Measurements from ENCODE around the gene PRKN.

PRKN gene

GRCh38 chr6:161410736-161411135 is 1316.8 kb downstream of the PRKN start:
- H3K27ac ChIP-seq: no peak overlapping the region
- DNase-seq (ENCODE audit: low read depth, low spot score): no peak

GRCh38 chr6:161410076-161410475 is 1317.5 kb downstream of the PRKN start:
- DNase-seq (ENCODE audit: low read depth, low spot score): no peak
- H3K27ac ChIP-seq: no peak overlapping the region

- no peak for DNase-seq (ENCODE audit: low read depth, low spot score)
- no peak overlapping the region for H3K27ac ChIP-seq
Measured at GRCh38 chr6:161409353-161409752, 1318.2 kb downstream of the PRKN start.

GRCh38 chr6:161408041-161408440 is 1319.5 kb downstream of the PRKN start:
- H3K27ac ChIP-seq: peak overlapping the region; percentile 83
- DNase-seq (ENCODE audit: low read depth, low spot score): no peak

- no peak for DNase-seq (ENCODE audit: low read depth, low spot score)
Measured at GRCh38 chr6:161407581-161407980, 1320.0 kb downstream of the PRKN start.

GRCh38 chr6:161407115-161407514 is 1320.5 kb downstream of the PRKN start:
- peak overlapping the region; percentile 83 for H3K27ac ChIP-seq
- DNase-seq (ENCODE audit: low read depth, low spot score): no peak

More at GRCh38 chr6:161407581-161407980, 1320.0 kb downstream of the PRKN start:
- peak overlapping the region; percentile 83 for H3K27ac ChIP-seq

GRCh38 chr6:161406646-161407045 is 1320.9 kb downstream of the PRKN start:
- H3K27ac ChIP-seq: peak overlapping the region; percentile 83
- DNase-seq (ENCODE audit: low read depth, low spot score): peak; percentile 94

- H3K27ac ChIP-seq: no peak overlapping the region
- DNase-seq (ENCODE audit: low read depth, low spot score): no peak
Measured at GRCh38 chr6:161405418-161405817, 1322.1 kb downstream of the PRKN start.

GRCh38 chr6:161403717-161404116 is 1323.8 kb downstream of the PRKN start:
- no peak for DNase-seq (ENCODE audit: low read depth, low spot score)
- H3K27ac ChIP-seq: no peak overlapping the region

- H3K27ac ChIP-seq: no peak overlapping the region
- DNase-seq (ENCODE audit: low read depth, low spot score): no peak
Measured at GRCh38 chr6:161401587-161402309, 1325.8 kb downstream of the PRKN start.

GRCh38 chr6:161400671-161401070 is 1326.9 kb downstream of the PRKN start:
- no peak overlapping the region for H3K27ac ChIP-seq
- no peak for DNase-seq (ENCODE audit: low read depth, low spot score)

- no peak for DNase-seq (ENCODE audit: low read depth, low spot score)
Measured at GRCh38 chr6:161396539-161396938, 1331.0 kb downstream of the PRKN start.

GRCh38 chr6:161395716-161396231 is 1331.8 kb downstream of the PRKN start:
- no peak overlapping the region for H3K27ac ChIP-seq
- no peak for DNase-seq (ENCODE audit: low read depth, low spot score)

More at GRCh38 chr6:161396539-161396938, 1331.0 kb downstream of the PRKN start:
- H3K27ac ChIP-seq: no peak overlapping the region

GRCh38 chr6:161394437-161394836 is 1333.1 kb downstream of the PRKN start:
- no peak for DNase-seq (ENCODE audit: low read depth, low spot score)
- H3K27ac ChIP-seq: no peak overlapping the region

- DNase-seq (ENCODE audit: low read depth, low spot score): peak; percentile 80
- no peak overlapping the region for H3K27ac ChIP-seq
Measured at GRCh38 chr6:161393839-161394364, 1333.7 kb downstream of the PRKN start.

GRCh38 chr6:161393292-161393691 is 1334.3 kb downstream of the PRKN start:
- no peak overlapping the region for H3K27ac ChIP-seq
- DNase-seq (ENCODE audit: low read depth, low spot score): no peak

GRCh38 chr6:161389756-161390155 is 1337.8 kb downstream of the PRKN start:
- DNase-seq (ENCODE audit: low read depth, low spot score): no peak
- no peak overlapping the region for H3K27ac ChIP-seq

- no peak for DNase-seq (ENCODE audit: low read depth, low spot score)
- no peak overlapping the region for H3K27ac ChIP-seq
Measured at GRCh38 chr6:161383951-161384350, 1343.6 kb downstream of the PRKN start.

- DNase-seq (ENCODE audit: low read depth, low spot score): no peak
Measured at GRCh38 chr6:161379834-161380582, 1347.6 kb downstream of the PRKN start.

GRCh38 chr6:161378115-161378514 is 1349.5 kb downstream of the PRKN start:
- H3K27ac ChIP-seq: no peak overlapping the region
- no peak for DNase-seq (ENCODE audit: low read depth, low spot score)

More at GRCh38 chr6:161379834-161380582, 1347.6 kb downstream of the PRKN start:
- H3K27ac ChIP-seq: no peak overlapping the region

- no peak overlapping the region for H3K27ac ChIP-seq
- DNase-seq (ENCODE audit: low read depth, low spot score): no peak
Measured at GRCh38 chr6:161377116-161377515, 1350.5 kb downstream of the PRKN start.
